HepG2 (cell line): ENCODE measurements around the gene REEP6. TPM values are rescaled to one million over a fixed set of nuclear protein-coding genes. Genes with fewer than 3 reads are reported as not detected.
A peak's percentile ranks its signal among the peaks of the same experiment; 100 is the strongest.

Experiments used
- ATF6 ChIP-seq: sonication (generic); formaldehyde crosslinking; conservative IDR thresholded peaks from 2 replicates; pipeline ENCODE4 v1.4.0; 2020; ENCODE audit warnings: missing genetic modification reagents
- CTCF ChIP-seq: sonication (generic); formaldehyde crosslinking; IDR thresholded peaks from 2 replicates; pipeline ENCODE4 v1.5.0; 2020; ENCODE audit warnings: mild to moderate bottlenecking, missing genetic modification reagents, moderate library complexity
- HDAC2 ChIP-seq: sonication (generic); formaldehyde crosslinking; IDR thresholded peaks from 2 replicates; pipeline ENCODE4 v1.4.0; 2020; ENCODE audit warnings: missing genetic modification reagents
- KLF15 ChIP-seq: sonication (generic); formaldehyde crosslinking; IDR thresholded peaks from 2 replicates; pipeline ENCODE4 v1.8.1; 2023; ENCODE audit warnings: borderline replicate concordance, mild to moderate bottlenecking, inconsistent platforms, missing genetic modification reagents, mixed read lengths
- LBX2 ChIP-seq: sonication (generic); formaldehyde crosslinking; IDR thresholded peaks from 2 replicates; pipeline ENCODE4 v1.5.0; 2020; ENCODE audit warnings: missing genetic modification reagents, mild to moderate bottlenecking, borderline replicate concordance
- MTF1 ChIP-seq: sonication (generic); formaldehyde crosslinking; IDR thresholded peaks from 2 replicates; pipeline ENCODE4 v1.5.0; 2020; ENCODE audit warnings: missing genetic modification reagents
- NKX3-1 ChIP-seq: sonication (generic); formaldehyde crosslinking; IDR thresholded peaks from 2 replicates; pipeline ENCODE4 v1.5.0; 2020; ENCODE audit warnings: missing genetic modification reagents
- THRA ChIP-seq: sonication (generic); formaldehyde crosslinking; IDR thresholded peaks from 2 replicates; pipeline ENCODE4 v1.4.0; 2020; ENCODE audit warnings: missing genetic modification reagents, borderline replicate concordance
- ZBTB40 ChIP-seq, 2 experiments: fragments of 450-650 bp in 1 of 2; sonication (generic) in 1 of 2; formaldehyde crosslinking in 1 of 2; IDR thresholded peaks; 2 replicates each; pipeline versions ENCODE4 v1.6.1 to v1.8.0; 2016 to 2022; ENCODE audit warnings: antibody characterized with exemption in 1 of 2, mild to moderate bottlenecking in 1 of 2, missing genetic modification reagents in 1 of 2
- ZNF740 ChIP-seq: sonication (generic); formaldehyde crosslinking; IDR thresholded peaks from 2 replicates; pipeline ENCODE4 v1.4.0; 2020; ENCODE audit warnings: missing genetic modification reagents
- ZNF782 ChIP-seq: sonication (generic); formaldehyde crosslinking; IDR thresholded peaks from 2 replicates; pipeline ENCODE4 v1.4.0; 2020; ENCODE audit warnings: missing genetic modification reagents, mild to moderate bottlenecking, borderline replicate concordance
- polyA plus RNA-seq, 8 experiments: library from polyadenylated mRNA; depleted of rRNA in 3 of 8; stranded (reverse) in 7 of 8; unstranded in 1 of 8; fragments of >200 nt; fragmentation: Illumina TruSeq in 4 of 8; extraction: Trizol in 4 of 8; gene quantifications; 2 replicates each; pipeline versions ENCODE4 v1.2.1 to v1.2.3, GENCODE V29; 2011 to 2016; ENCODE audit warnings: low read depth in 4 of 8, missing spikeins in 1 of 8, mixed read lengths in 1 of 8; ENCODE audit not compliant: insufficient read depth in 1 of 8
- total RNA-seq, 5 experiments: library from RNA; depleted of rRNA; stranded (reverse); fragments of >200 nt; fragmentation: Illumina TruSeq; extraction: Trizol; gene quantifications; 2 replicates each; pipeline ENCODE4 v1.2.3, GENCODE V29; 2016; ENCODE audit warnings: low read depth in 1 of 5

REEP6 gene
- total and polyA plus RNA-seq, 2 of the 13 experiments (the other 11 are each of a cell fraction or from before 2014, with no cell fraction given): 10.0 to 28.8 TPM

- TF ChIP-seq CTCF (peak; percentile 47; the same call in 1 of the 2 replicates), LBX2 (CRISPR knock-in tag) (peak; percentile 55; the same call in 1 of the 2 replicates), ATF6 (no peak), MTF1 (CRISPR knock-in tag) (no peak), ZNF740 (no peak), THRA (CRISPR knock-in tag) (no peak), KLF15 (CRISPR knock-in tag) (no peak), NKX3-1 (CRISPR knock-in tag) (no peak), ZNF782 (CRISPR knock-in tag) (no peak), HDAC2 (CRISPR knock-in tag) (peak; percentile 49; the same call in 1 of the 2 replicates), ZBTB40 (IDR thresholded peaks at IDR 0.05) (no peak), ZBTB40 (CRISPR knock-in tag; IDR thresholded peaks at IDR 0.05) (no peak; the same call in 1 of the 2 replicates)
These were observed 21.9 kb downstream of the REEP6 start, which contains the start of gene ADAMTSL5 (continued) for GRCh38 chr19:1512671-1513498.
